DLD1 (cell line): Measurements from ENCODE around the gene TRDN.
"Not testable (repeated sequence)": the region's sequence is repeated elsewhere in the genome, so short reads cannot be mapped to it uniquely, and the experiment has no call there.

Experiments
- in situ Hi-C: cut with HindIII; loops from 2 replicates; pipeline ENCODE4 v1.10.0; 2017; ENCODE audit warnings: low sequenced_read_pairs

The TRDN gene

GRCh38 chr6:123564361-123564760, 72.4 kb downstream of the TRDN start:
- in situ Hi-C loops, result no loop called here

- in situ Hi-C loops, result no loop called here
Measured at GRCh38 chr6:123562677-123563076, 74.1 kb downstream of the TRDN start.

DNA sequence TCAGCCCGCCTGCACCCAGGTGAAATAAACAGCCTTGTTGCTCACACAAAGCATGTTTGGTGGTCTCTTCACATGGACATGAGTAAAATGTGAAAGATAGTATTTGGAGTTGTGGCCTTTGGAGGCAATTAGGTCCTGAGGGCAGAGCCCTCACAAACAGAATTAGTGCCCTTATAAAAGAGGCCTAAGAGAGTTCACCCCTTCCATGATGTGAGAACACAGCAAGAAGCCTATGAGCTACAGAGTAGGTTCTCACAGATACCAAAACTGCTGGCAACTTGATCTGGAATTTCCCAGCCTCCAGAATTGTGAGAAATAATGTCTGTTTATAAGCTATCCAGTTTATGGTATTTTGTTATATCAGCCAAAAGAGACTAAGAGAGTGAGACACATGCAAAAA, 74.5 kb downstream of the TRDN start:
- in situ Hi-C loops, result no loop called here

- in situ Hi-C loops, result not testable (repeated sequence)
Measured at GRCh38 chr6:123559816-123560215, 76.9 kb downstream of the TRDN start.

- in situ Hi-C loops, result not testable (repeated sequence)
Measured at GRCh38 chr6:123557474-123557873, 79.3 kb downstream of the TRDN start.

DNA sequence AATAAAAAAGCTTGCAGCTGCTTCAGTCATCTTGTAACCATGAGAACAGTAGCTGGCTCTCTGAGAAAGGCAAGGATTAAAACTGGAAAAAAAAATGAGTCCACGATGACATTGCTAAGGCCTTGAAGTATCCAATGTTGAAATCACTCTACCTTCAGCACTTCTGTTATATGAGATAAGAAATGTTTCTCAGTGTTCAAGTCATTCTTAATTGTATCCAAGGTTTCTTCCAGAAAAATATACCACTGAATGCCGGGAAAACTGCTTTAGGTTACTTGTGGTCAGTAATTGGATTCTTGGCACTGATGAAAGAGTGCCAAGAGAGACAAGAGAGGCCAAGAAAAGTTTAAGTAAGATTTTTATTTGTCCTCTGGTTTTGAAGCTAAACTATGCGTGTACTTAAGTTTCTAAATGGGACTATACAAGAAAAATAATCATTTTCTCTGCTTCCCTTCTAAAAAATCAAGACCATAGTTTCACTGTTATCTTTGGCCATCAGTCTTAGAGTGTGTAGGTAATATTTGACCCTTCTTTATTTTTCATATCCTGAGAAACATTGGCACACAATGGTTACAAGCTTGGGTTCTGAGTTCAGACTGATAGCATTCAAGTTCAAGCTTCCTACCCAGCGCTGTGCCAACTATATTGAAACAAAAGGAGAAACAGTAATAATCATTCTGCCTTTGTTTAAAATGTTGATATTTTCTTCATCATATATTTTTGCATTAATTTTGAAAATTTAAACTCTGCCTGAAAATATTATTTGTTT, 84.6 kb downstream of the TRDN start:
- in situ Hi-C loops, result no loop called here

GRCh38 chr6:123550052-123550617, 86.6 kb downstream of the TRDN start:
- in situ Hi-C loops, result no loop called here

GRCh38 chr6:123549476-123549875, 87.3 kb downstream of the TRDN start:
- in situ Hi-C loops, result no loop called here

DNA sequence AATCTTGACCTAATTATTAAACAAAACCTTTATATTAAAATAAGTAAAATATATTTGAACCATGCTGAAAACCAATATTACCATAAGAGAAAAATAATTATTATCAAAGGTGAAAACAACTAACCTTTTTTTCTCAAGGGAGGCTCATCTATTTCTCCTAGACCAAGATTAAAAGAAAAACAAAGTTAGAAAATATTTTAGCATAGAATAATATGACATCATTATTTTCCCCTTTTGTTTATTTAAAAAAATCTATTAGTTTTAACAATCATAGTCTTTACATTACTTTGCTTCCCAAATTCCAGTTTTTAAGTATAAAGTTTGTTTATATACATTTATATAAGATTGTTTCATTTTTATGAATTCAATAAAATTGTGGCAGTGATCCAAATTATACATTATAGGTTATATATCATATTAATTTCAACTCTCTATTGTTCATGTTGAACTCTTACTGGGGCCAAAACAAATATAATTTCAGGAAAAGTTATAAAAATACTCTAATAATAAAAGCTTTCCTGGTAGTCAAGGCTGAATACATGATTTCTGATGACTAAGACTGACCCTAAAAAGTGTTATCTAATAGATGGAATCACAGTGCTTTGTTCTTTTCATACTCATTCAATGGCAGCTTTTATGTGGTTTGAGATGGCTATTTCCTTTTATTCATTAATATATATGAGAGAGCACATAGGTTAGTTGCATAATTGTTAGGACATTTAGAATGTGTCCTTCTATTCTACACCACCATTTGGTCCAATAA, 89.4 kb downstream of the TRDN start:
- in situ Hi-C loops, result no loop called here

DNA sequence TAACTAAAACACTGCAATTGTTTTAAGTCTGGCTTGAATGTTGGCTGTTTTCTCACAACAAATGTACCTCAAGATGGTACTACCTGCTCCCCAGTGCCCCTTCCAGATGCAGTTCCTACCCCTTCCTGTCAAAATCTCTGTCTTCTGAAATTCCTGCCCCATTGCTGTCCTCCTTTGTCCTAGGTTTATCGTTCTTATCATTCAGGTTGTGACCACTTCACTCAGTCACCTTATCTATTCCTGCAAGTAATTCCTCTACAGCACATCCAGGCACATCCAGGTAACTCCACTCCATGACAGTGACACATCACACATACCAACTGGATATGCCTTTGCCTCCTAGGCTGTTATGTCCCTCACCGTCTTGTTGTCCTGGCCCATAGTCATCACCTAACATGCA, 90.2 kb downstream of the TRDN start:
- in situ Hi-C loops, result no loop called here

DNA sequence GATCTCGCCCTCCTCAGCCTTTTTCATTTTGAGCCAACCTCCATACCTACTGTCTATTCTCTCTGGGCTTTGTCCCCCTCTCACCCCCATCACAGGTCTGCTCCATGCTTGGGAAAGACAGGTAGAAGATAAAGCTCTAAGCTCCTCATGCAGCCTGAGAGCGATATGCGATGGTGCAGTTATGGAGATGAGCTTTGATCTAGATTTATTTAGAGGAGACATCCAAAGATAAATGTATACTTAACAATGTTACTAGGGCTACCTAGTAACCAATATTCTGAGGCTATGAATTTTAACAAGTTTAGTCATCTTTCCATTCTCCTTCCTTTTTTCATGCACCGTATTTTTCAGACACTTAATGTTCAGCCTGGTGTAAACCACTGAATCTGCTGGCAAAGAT, 95.3 kb downstream of the TRDN start:
- in situ Hi-C loops, result no loop called here

- in situ Hi-C loops, result no loop called here
Measured at GRCh38 chr6:123533862-123534648, 102.7 kb downstream of the TRDN start.

GRCh38 chr6:123529843-123530242, 106.9 kb downstream of the TRDN start:
- in situ Hi-C loops, result no loop called here

DNA sequence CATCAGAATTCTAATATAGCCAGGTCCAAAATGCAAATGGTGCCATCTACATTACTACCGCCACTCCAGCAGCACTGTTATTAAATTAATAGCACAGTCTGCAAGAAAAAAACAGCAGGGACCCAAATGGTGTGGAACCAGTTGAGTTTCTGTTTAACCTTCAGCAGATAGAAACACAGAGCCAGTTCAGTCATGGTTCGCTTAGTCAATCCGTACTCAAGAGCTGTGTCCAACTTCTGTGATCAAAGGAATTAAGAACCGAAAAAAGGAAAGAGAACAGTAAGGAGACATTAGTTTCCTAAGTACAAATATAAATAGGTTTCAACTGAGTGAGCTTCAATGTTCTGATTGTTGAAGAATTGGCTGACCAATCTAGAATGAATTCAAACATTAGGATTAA, 107.7 kb downstream of the TRDN start:
- in situ Hi-C loops, result no loop called here

DNA sequence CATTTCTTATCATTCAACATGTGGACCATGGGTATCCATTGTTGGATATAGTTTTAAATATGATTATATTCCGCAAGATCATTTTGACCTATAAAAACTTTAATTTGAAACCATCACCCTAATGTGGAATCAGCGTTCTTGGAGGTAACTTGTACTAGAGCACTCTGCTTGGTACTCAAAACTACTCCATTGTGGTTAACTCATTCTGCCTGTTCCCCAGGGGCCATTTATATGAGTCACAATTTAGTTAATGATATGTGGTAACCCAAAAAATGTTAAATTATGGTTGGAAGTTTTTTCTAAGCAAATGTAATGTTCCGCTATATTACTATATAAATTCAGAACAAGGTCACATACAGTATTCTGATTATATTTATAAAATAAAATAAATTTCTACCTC, 109.3 kb downstream of the TRDN start:
- in situ Hi-C loops, result no loop called here

DNA sequence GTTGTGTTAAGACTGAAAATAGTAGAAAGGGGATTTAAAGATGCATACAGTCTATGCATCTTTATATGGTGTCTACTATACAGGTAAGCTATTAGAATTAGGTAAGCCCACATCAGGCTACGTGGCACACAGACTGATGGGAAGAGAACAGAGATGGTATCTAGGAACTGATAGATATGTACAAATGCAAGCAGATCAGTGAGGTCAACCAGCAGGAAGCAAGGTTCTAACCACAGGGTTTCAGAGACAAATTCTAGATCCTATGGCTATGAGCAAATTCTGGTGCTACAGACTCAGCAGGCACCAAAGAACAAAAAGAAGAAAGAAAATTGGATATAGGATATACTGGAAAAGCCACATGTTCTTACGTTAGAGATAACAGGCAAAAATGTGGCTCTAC, 110.6 kb downstream of the TRDN start:
- in situ Hi-C loops, result no loop called here

GRCh38 chr6:123524781-123525180, 112.0 kb downstream of the TRDN start:
- in situ Hi-C loops, result no loop called here

DNA sequence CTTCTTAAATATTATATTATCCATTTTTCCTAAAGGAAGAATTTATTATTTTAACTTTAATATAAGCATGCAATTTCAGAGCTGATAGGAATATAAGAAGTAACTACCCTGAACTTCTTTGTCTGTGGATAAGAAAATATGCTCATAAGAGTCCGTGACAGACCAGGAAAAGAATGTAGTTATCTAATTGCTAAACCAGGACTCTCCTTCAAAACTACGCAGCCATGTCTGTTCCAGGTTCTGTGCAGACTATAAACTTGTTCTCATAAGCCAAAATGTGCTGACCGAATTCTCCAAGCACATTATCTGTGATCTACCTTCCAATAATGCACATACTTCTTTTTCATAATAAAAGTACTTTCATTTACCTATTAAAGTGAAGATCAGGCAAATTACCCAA, 116.5 kb downstream of the TRDN start:
- in situ Hi-C loops, result no loop called here

GRCh38 chr6:123519189-123519505, 117.6 kb downstream of the TRDN start:
- in situ Hi-C loops, result no loop called here

- in situ Hi-C loops, result no loop called here
Measured at GRCh38 chr6:123518441-123519188, 118.1 kb downstream of the TRDN start.

DNA sequence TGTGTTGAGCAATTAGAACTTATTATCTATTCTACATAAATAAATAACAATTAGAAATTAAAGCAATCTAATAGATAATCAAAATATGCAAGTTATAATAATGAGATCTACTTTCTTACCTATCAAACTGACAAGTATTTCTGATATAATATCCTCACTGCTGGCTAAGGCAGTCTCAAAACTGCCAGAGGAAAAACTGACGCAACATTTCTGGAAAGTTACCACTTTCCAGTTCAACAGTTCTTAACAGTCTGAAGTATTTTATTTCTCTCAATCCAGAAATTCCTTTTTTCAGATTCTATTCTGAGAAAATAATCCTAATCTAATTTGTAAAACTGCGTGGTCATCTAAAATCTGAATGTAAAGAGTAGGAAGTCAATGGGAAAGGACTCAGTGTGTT, 121.0 kb downstream of the TRDN start:
- in situ Hi-C loops, result no loop called here
